Measurements from ENCODE around the gene SSR1.

SSR1 gene

GRCh38 chr6:7260291-7261031 is 52.5 kb downstream of the SSR1 start:
- no peaks in the 10 kb centered on the region for H4K20me1 ChIP-seq (ENCODE audit: insufficient read depth, low read length)
- no peak overlapping the region for H3K9ac ChIP-seq (ENCODE audit: low read length)
- no peaks in the 10 kb centered on the region for H3K79me2 ChIP-seq (ENCODE audit: low read length)
- TF ChIP-seq EZH2phosphoT487 (IDR thresholded peaks at IDR 0.05; ENCODE audit: low read length) (no peak), CTCF (IDR thresholded peaks at IDR 0.05; ENCODE audit: low read length) (no peak), EZH2 (optimal IDR thresholded peaks at IDR 0.05; ENCODE audit: low read depth, low read length) (no peak)
- H3K27me3 ChIP-seq (replicated peaks; ENCODE audit: insufficient read depth, low read length), result peaks cover 11% of the 10 kb centered on the region
- no peaks in the 10 kb centered on the region for H3K4me1 ChIP-seq (ENCODE audit: low read length)
- H3K4me2 ChIP-seq (ENCODE audit: low read depth, low read length), result peak overlapping the region; percentile 82
- no peak overlapping the region for H3K27ac ChIP-seq (ENCODE audit: low read length)
- no peaks in the 10 kb centered on the region for H3K9me2 ChIP-seq (replicated peaks; ENCODE audit: insufficient read depth, low read length)
- no peaks in the 10 kb centered on the region for H3K9me3 ChIP-seq (replicated peaks; ENCODE audit: insufficient read depth, low read length)
- H3F3A ChIP-seq (ENCODE audit: insufficient read depth, low read length), result no peaks in the 10 kb centered on the region
- H3K36me3 ChIP-seq (replicated peaks; ENCODE audit: insufficient read depth, low read length), result no peaks in the 10 kb centered on the region
- no peak for DNase-seq
- peak overlapping the region; percentile 80 for H2AFZ ChIP-seq (ENCODE audit: low read length)
- H3K4me3 ChIP-seq (ENCODE audit: low read length), result peak overlapping the region; percentile 55

GRCh38 chr6:7258231-7258763 is 54.7 kb downstream of the SSR1 start:
- Histone ChIP-seq H3K9me3 (replicated peaks; ENCODE audit: insufficient read depth, low read length) (no peaks in the 10 kb centered on the region), H3K9me2 (replicated peaks; ENCODE audit: insufficient read depth, low read length) (no peaks in the 10 kb centered on the region), H3K27me3 (replicated peaks; ENCODE audit: insufficient read depth, low read length) (peaks cover 11% of the 10 kb centered on the region), H3K4me1 (ENCODE audit: low read length) (no peaks in the 10 kb centered on the region), H4K20me1 (ENCODE audit: insufficient read depth, low read length) (no peaks in the 10 kb centered on the region), H2AFZ (ENCODE audit: low read length) (no peak overlapping the region), H3F3A (ENCODE audit: insufficient read depth, low read length) (no peaks in the 10 kb centered on the region), H3K9ac (ENCODE audit: low read length) (no peak overlapping the region), H3K4me3 (ENCODE audit: low read length) (no peak overlapping the region), H3K27ac (ENCODE audit: low read length) (no peak overlapping the region), H3K36me3 (replicated peaks; ENCODE audit: insufficient read depth, low read length) (no peaks in the 10 kb centered on the region), H3K4me2 (ENCODE audit: low read depth, low read length) (no peak overlapping the region), H3K79me2 (ENCODE audit: low read length) (no peaks in the 10 kb centered on the region)
- DNase-seq, result no peak
- TF ChIP-seq EZH2 (optimal IDR thresholded peaks at IDR 0.05; ENCODE audit: low read depth, low read length), result no peak
- TF ChIP-seq EZH2phosphoT487 (IDR thresholded peaks at IDR 0.05; ENCODE audit: low read length), result no peak

GRCh38 chr6:7257521-7258230 is 55.3 kb downstream of the SSR1 start:
- H3K9me3 ChIP-seq (replicated peaks; ENCODE audit: insufficient read depth, low read length), result no peaks in the 10 kb centered on the region
- H3K27ac ChIP-seq (ENCODE audit: low read length), result no peak overlapping the region
- H3K9me2 ChIP-seq (replicated peaks; ENCODE audit: insufficient read depth, low read length), result no peaks in the 10 kb centered on the region
- no peak for TF ChIP-seq EZH2phosphoT487 (IDR thresholded peaks at IDR 0.05; ENCODE audit: low read length)
- TF ChIP-seq CTCF (IDR thresholded peaks at IDR 0.05; ENCODE audit: low read length), result no peak
- TF ChIP-seq EZH2 (optimal IDR thresholded peaks at IDR 0.05; ENCODE audit: low read depth, low read length), result no peak
- H3F3A ChIP-seq (ENCODE audit: insufficient read depth, low read length), result no peaks in the 10 kb centered on the region
- no peaks in the 10 kb centered on the region for H3K4me1 ChIP-seq (ENCODE audit: low read length)
- H4K20me1 ChIP-seq (ENCODE audit: insufficient read depth, low read length), result no peaks in the 10 kb centered on the region
- H3K9ac ChIP-seq (ENCODE audit: low read length), result no peak overlapping the region
- H3K4me2 ChIP-seq (ENCODE audit: low read depth, low read length), result no peak overlapping the region
- H2AFZ ChIP-seq (ENCODE audit: low read length), result no peak overlapping the region
- no peak for DNase-seq
- no peak overlapping the region for H3K4me3 ChIP-seq (ENCODE audit: low read length)
- no peaks in the 10 kb centered on the region for H3K79me2 ChIP-seq (ENCODE audit: low read length)
- H3K36me3 ChIP-seq (replicated peaks; ENCODE audit: insufficient read depth, low read length), result no peaks in the 10 kb centered on the region
- peaks cover 11% of the 10 kb centered on the region for H3K27me3 ChIP-seq (replicated peaks; ENCODE audit: insufficient read depth, low read length)

Measured in MM.1S (cell line).